PC-9 (cell line): ENCODE measurements around the gene NIT2.

ENCODE experiments used
- CTCF ChIP-seq: fragments of 200-600 bp; sonication (generic); conservative IDR thresholded peaks from 2 replicates; pipeline ENCODE4 v1.6.1; 2017; ENCODE audit warnings: mixed run types, antibody characterized with exemption, mild to moderate bottlenecking, moderate library complexity
- EZH2 ChIP-seq: fragments of 200-600 bp; sonication (generic); IDR thresholded peaks from 2 replicates; pipeline ENCODE4 v1.8.0; 2017; ENCODE audit warnings: antibody characterized with exemption, low read depth

GRCh38 chr3:100335434-100335833 lies 877 bp downstream of the NIT2 start:
- TF ChIP-seq EZH2: no peak
- TF ChIP-seq CTCF: no peak
